Esophagus squamous epithelium (tissue), 5 donors: Measurements from ENCODE around the gene DCAF8L1. TPM values are rescaled to one million over a fixed set of nuclear protein-coding genes. Genes with fewer than 3 reads are reported as not detected.
A peak's percentile ranks its signal among the peaks of the same experiment; 100 is the strongest.
"Not testable (repeated sequence)": the region's sequence is repeated elsewhere in the genome, so short reads cannot be mapped to it uniquely, and the experiment has no call there.

Experiments
- DNase-seq: peaks from one replicate; lab custom pipeline; 2025; lab: John Stamatoyannopoulos, UW
- H3K27ac ChIP-seq, 4 donors: fragments of 200-600 bp; sonication (generic); one replicate each; pipeline ENCODE4 v1.5.1; 2016 to 2019; ENCODE audit warnings: mild to moderate bottlenecking in 1 of 4
- H3K27me3 ChIP-seq, 4 donors: fragments of 200-600 bp; sonication (generic); 1 replicate in 3 of 4; 2 replicates in 1 of 4; pipeline versions ENCODE4 v1.5.1 to v1.6.0; 2017 to 2021; ENCODE audit warnings: antibody characterized with exemption in 1 of 4
- H3K36me3 ChIP-seq, 3 donors: fragments of 200-600 bp; sonication (generic); one replicate each; pipeline ENCODE4 v1.5.1; 2016 to 2019
- H3K4me1 ChIP-seq, 3 donors: fragments of 200-600 bp; sonication (generic); one replicate each; pipeline ENCODE4 v1.5.1; 2017 to 2019
- H3K4me3 ChIP-seq, 4 donors: fragments of 200-600 bp; sonication (generic); 1 replicate in 3 of 4; 2 replicates in 1 of 4; pipeline ENCODE4 v1.5.1; 2016 to 2019; ENCODE audit warnings: mild to moderate bottlenecking in 2 of 4, moderate library complexity in 1 of 4
- H3K9me3 ChIP-seq, 3 donors: fragments of 200-600 bp; sonication (generic); one replicate each; pipeline ENCODE4 v1.5.1; 2016 to 2019
- CTCF ChIP-seq, 6 experiments: fragments of 450-650 bp in 4 of 6; fragments of 200-600 bp in 2 of 6; sonication (generic) in 2 of 6; IDR thresholded peaks; one replicate each; pipeline ENCODE4 v1.5.1; 2016 to 2019; ENCODE audit warnings: antibody characterized with exemption in 6 of 6, mild to moderate bottlenecking in 4 of 6, moderate library complexity in 4 of 6
- POLR2A ChIP-seq, 4 donors: fragments of 450-650 bp; IDR thresholded peaks; one replicate each; pipeline ENCODE4 v1.6.1; 2017; ENCODE audit warnings: antibody characterized with exemption in 4 of 4, mild to moderate bottlenecking in 4 of 4, moderate library complexity in 3 of 4
- WGBS, 2 donors: methylation state at CpG; one replicate each; pipeline ENCODE4 v1.1.5; 2018; 5-methylcytosine and 5-hydroxymethylcytosine counted together
- intact Hi-C: fragments of 100-400 bp; cut with DNase I; formaldehyde crosslinking; loops from one replicate; pipeline ENCODE4 v1.15.0; 2022
- total RNA-seq, 4 donors: library from RNA; depleted of rRNA; stranded (reverse); fragments of >200 nt; gene quantifications; one replicate each; pipeline ENCODE4 v1.1.0, GENCODE V29; 2016
- donor health status: DM: yes; HTN: yes; CAD: no.

DCAF8L1 gene
- total RNA-seq, 4 donors from 2014 or later = not detected

DNA sequence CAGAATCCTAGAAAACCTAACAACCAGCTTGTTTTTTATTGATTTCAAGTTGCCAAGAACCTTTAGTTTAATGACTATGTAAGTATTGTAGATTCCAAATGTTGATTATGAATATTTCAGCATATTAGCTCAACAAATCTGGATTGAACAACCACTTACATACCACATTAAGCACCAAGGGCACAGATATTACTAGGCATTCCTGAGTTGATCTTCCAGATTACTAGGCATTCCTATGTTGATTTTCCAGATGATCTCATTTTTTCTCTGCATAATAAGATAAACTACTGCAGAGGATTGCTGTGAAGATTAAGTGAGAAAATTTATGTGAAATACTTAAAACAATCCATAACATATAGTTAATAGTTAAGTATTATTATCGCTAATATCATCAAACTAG lies 17.4 kb upstream of the DCAF8L1 start:
- WGBS, 2 donors = 47 to 100% methylated on average over 1 of the region's 1 CpG

DNA sequence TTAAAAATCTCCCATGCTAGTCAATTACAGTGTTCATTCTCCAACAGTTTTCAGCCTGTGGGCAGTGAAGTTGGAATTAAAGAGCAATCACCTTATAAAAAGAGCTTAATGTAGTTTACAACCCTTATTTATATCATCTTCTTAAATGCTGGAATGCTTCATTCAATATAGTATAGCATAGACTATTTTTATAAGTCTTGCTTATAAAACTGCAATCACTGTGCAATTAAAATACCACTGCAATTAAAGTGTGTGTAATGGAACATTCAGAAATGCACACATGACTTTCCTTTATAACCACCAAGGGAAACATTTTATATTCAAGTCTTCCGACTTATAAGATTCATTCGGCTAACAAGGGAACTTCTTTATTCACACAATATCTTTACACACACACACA lies 16.4 kb upstream of the DCAF8L1 start:
- 92 to 100% methylated on average over 2 of the region's 2 CpGs for WGBS, 2 donors
- no peaks in the 10 kb centered on the region for H3K9me3 ChIP-seq
- intact Hi-C loops = no loop called here
- H3K4me3 ChIP-seq = no peak overlapping the region
- H3K27me3 ChIP-seq = no peaks in the 10 kb centered on the region
- H3K27ac ChIP-seq = no peak overlapping the region
- no peaks in the 10 kb centered on the region for H3K4me1 ChIP-seq
- H3K36me3 ChIP-seq = no peaks in the 10 kb centered on the region
- TF ChIP-seq POLR2A (IDR thresholded peaks at IDR 0.05) (no peak), CTCF (IDR thresholded peaks at IDR 0.05) (no peak)
- no peak for DNase-seq

More for the DNA sequence above, 17.4 kb upstream of the DCAF8L1 start:
- no peak overlapping the region for H3K27ac ChIP-seq
- no peaks in the 10 kb centered on the region for H3K4me1 ChIP-seq
- no peaks in the 10 kb centered on the region for H3K9me3 ChIP-seq
- DNase-seq = no peak
- H3K27me3 ChIP-seq = no peaks in the 10 kb centered on the region
- intact Hi-C loops = no loop called here
- no peak overlapping the region for H3K4me3 ChIP-seq
- no peaks in the 10 kb centered on the region for H3K36me3 ChIP-seq
- TF ChIP-seq CTCF (IDR thresholded peaks at IDR 0.05) (no peak), POLR2A (IDR thresholded peaks at IDR 0.05) (no peak)

- intact Hi-C loops = no loop called here
- Histone ChIP-seq H3K36me3 (no peaks in the 10 kb centered on the region), H3K27ac (peak overlapping the region in 1 of 4 donors; percentile 9), H3K9me3 (no peaks in the 10 kb centered on the region), H3K27me3 (no peaks in the 10 kb centered on the region), H3K4me3 (no peak overlapping the region), H3K4me1 (no peaks in the 10 kb centered on the region)
- 36 to 54% methylated on average over 1 to 3 of the region's 3 CpGs for WGBS, 2 donors
- TF ChIP-seq POLR2A (IDR thresholded peaks at IDR 0.05) (no peak), CTCF (IDR thresholded peaks at IDR 0.05) (no peak)
- no peak for DNase-seq
Measured at GRCh38 chrX:27996132-27996531, 14.9 kb upstream of the DCAF8L1 start.

DNA sequence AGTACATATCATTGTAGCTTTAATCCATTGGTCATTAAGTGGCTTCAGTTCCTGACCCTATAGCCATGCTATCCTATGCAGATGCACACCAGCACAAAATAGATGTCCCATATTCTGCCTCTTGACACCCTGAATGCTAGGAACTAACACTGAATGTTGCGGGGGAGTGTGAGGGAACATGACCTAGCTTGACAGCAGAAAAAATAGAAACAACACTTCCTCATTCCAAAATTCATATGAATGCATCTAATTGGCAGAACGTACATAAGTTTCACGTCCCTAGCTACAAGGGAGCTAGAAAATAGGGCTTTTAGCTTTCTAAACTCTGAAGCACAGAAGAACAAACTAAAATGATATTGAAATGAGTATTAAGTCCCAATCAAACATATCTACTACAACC lies 14.4 kb upstream of the DCAF8L1 start:
- H3K36me3 ChIP-seq = no peaks in the 10 kb centered on the region
- H3K27ac ChIP-seq = peak overlapping the region in 1 of 4 donors; percentile 9
- DNase-seq = no peak
- H3K4me3 ChIP-seq = no peak overlapping the region
- H3K27me3 ChIP-seq = no peaks in the 10 kb centered on the region
- intact Hi-C loops = no loop called here
- no peaks in the 10 kb centered on the region for H3K4me1 ChIP-seq
- no peaks in the 10 kb centered on the region for H3K9me3 ChIP-seq
- no peak for TF ChIP-seq CTCF (IDR thresholded peaks at IDR 0.05)
- WGBS, 2 donors = 34 to 52% methylated on average over 3 of the region's 3 CpGs

GRCh38 chrX:27987862-27988646 lies 6.8 kb upstream of the DCAF8L1 start:
- Histone ChIP-seq H3K36me3 (no peaks in the 10 kb centered on the region), H3K4me1 (no peaks in the 10 kb centered on the region), H3K27ac (no peak overlapping the region), H3K4me3 (no peak overlapping the region), H3K9me3 (no peaks in the 10 kb centered on the region), H3K27me3 (no peaks in the 10 kb centered on the region)
- no peak for DNase-seq
- TF ChIP-seq POLR2A (IDR thresholded peaks at IDR 0.05) (no peak), CTCF (IDR thresholded peaks at IDR 0.05) (no peak)
- intact Hi-C loops = no loop called here
- 28 to 29% methylated on average over 2 of the region's 2 CpGs for WGBS, 2 donors

DNA sequence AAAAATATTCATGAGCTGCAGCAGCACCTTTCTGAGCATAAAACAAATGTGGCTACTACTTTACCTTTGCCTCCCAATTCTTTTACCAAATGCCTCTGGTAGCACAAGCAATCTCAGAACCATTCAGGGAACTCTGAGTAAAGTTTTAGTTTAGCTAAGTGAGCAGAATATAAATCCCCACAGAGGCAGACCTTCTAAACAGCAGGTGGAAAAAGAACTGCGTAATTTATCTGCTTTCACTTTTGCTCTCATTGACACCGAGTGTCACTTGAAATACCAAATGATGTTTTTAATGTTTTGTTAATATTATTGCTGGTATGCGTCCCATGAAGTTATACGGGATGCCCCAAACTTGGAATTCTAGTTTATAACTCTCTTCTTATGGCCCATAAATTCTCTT lies 4.3 kb downstream of the DCAF8L1 start:
- not testable (repeated sequence) for H3K9me3 ChIP-seq
- 67 to 70% methylated on average over 4 of the region's 4 CpGs for WGBS, 2 donors

More for the DNA sequence above, 4.3 kb downstream of the DCAF8L1 start:
- H3K4me3 ChIP-seq, H3K27me3 ChIP-seq, H3K4me1 ChIP-seq, DNase-seq, H3K27ac ChIP-seq, intact Hi-C loops, H3K36me3 ChIP-seq: not testable (repeated sequence)
